Stomach (tissue), 9 donors: ENCODE results near the gene HSPB7. TPM values are rescaled to one million over a fixed set of nuclear protein-coding genes. Genes with fewer than 3 reads are reported as not detected.

Experiments
- DNase-seq, 2 donors: peaks; one replicate each; pipeline versions ENCODE4 v3.0.0 to v3.0.0-alpha.2; 2013 to 2019
- H3K27ac ChIP-seq, 5 donors: fragments of 200-600 bp in 4 of 5; sonication (generic) in 4 of 5; one replicate each; pipeline ENCODE4 v1.5.1; 2013 to 2019; ENCODE audit warnings: mild to moderate bottlenecking in 1 of 5, moderate library complexity in 1 of 5
- H3K27me3 ChIP-seq, 3 donors: fragments of 200-600 bp; sonication (generic); one replicate each; pipeline ENCODE4 v1.5.1; 2017 to 2019; ENCODE audit warnings: mixed run types in 1 of 3
- H3K36me3 ChIP-seq, 4 donors: fragments of 200-600 bp; sonication (generic); 1 replicate in 3 of 4; 2 replicates in 1 of 4; pipeline ENCODE4 v1.5.1; 2016 to 2019
- H3K4me1 ChIP-seq, 4 donors: fragments of 200-600 bp; sonication (generic); one replicate each; pipeline ENCODE4 v1.5.1; 2016 to 2019
- H3K4me3 ChIP-seq, 4 donors: fragments of 200-600 bp; sonication (generic) in 3 of 4; one replicate each; pipeline ENCODE4 v1.5.1; 2016 to 2019; ENCODE audit warnings: mild to moderate bottlenecking in 1 of 4
- H3K9me3 ChIP-seq, 4 donors: fragments of 200-600 bp; sonication (generic); one replicate each; pipeline ENCODE4 v1.5.1; 2016 to 2019
- CTCF ChIP-seq, 7 experiments: fragments of 450-650 bp in 4 of 7; fragments of 200-600 bp in 3 of 7; sonication (generic) in 3 of 7; IDR thresholded peaks; one replicate each; pipeline ENCODE4 v1.5.1; 2016 to 2019; ENCODE audit warnings: antibody characterized with exemption in 7 of 7, control low read depth in 2 of 7, mild to moderate bottlenecking in 1 of 7
- EP300 ChIP-seq: sonication (generic); formaldehyde crosslinking; IDR thresholded peaks from one replicate; pipeline ENCODE4 v1.6.1; 2017; ENCODE audit warnings: antibody characterized with exemption
- POLR2A ChIP-seq, 4 donors: fragments of 450-650 bp; IDR thresholded peaks; one replicate each; pipeline ENCODE4 v1.6.1; 2016; ENCODE audit warnings: antibody characterized with exemption in 4 of 4, control low read depth in 2 of 4, mild to moderate bottlenecking in 1 of 4, moderate library complexity in 1 of 4
- POLR2AphosphoS5 ChIP-seq, 3 donors: sonication (generic); formaldehyde crosslinking; IDR thresholded peaks; one replicate each; pipeline ENCODE4 v1.6.1; 2016; ENCODE audit warnings: antibody characterized with exemption in 3 of 3
- WGBS, 5 donors: extraction: QIAGEN DNeasy Blood & Tissue Kit in 3 of 5; methylation state at CpG; one replicate each; pipeline versions ENCODE4 v1.1.5 to v1.1.7; 2013 to 2018; 5-methylcytosine and 5-hydroxymethylcytosine counted together
- intact Hi-C: fragments of 100-400 bp; cut with DNase I; formaldehyde crosslinking; loops from one replicate; pipeline ENCODE4 v1.15.1; 2023; ENCODE audit warnings: low total_unique reads
- polyA plus RNA-seq, 3 donors: library from polyadenylated mRNA; stranded (reverse); fragments of 200-250 nt; gene quantifications; one replicate each; pipeline ENCODE4 v1.2.3, GENCODE V29; 2013
- total RNA-seq, 5 donors: library from RNA; depleted of rRNA; stranded (reverse); fragments of >200 nt; gene quantifications; one replicate each; pipeline versions ENCODE4 v1.1.0 to v1.2.3, GENCODE V29; 2014 to 2016
- donor health status: healthy with polysubstance abuse.
- donor health status: Bipolar disorder and iron deficiency.
- donor health status: healthy.

The HSPB7 gene
- total and polyA plus RNA-seq, 8 donors: 9.9 to 83.5 (median 23.8) TPM

DNA sequence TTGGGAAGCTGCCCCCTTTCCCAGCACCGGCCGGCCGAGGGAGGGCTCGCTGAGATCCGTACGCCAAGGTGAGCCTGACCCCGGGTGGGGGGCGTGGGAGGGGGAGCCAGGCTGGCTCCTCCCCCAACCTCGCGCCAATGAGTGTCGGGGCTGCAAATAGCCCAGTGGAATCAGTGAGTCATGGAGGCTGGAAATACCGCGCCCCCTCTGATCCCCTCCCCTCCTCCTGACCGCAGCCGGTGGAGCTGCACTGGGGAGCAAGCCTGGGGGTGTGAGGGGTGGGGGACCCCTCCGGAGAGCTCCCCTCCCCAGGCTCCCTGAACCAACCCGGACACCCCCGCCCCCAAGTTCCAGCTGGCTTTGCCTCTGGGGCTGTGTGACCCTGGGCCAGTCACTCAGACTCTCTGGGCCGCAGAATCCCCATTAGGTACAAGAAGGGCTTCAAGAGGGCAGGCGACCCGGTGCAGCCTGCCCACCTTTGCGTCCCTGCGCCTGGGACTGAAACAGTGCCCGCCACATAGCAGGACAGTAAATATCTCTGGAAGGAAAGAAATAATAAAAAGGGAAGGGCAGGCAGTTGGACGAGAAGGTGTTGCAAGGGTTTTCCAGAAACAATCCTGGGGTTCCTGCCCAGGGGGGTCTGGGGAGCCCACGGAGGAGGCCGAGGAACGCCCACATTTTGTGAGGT is 4.5 kb downstream of the HSPB7 start:
- H3K27me3 ChIP-seq: no peaks in the 10 kb centered on the region
- intact Hi-C loops: no loop called here
- WGBS, 5 donors: 9 to 26% (median 17%) methylated on average over 18 to 28 of the region's 28 CpGs
- H3K4me3 ChIP-seq: peak overlapping the region; percentile 38 to 42 (median 40)
- H3K27ac ChIP-seq: peak overlapping the region; percentile 71 to 91 (median 82)
- H3K9me3 ChIP-seq: no peaks in the 10 kb centered on the region
- H3K36me3 ChIP-seq: no peaks in the 10 kb centered on the region
- H3K4me1 ChIP-seq: peaks cover 49 to 64% (median 51%) of the 10 kb centered on the region in 4 donors
- DNase-seq: peak; percentile 76 to 93
- no peak for TF ChIP-seq CTCF (IDR thresholded peaks at IDR 0.05)
- peak in 2 of 3 donors; percentile 52 to 61 for TF ChIP-seq POLR2AphosphoS5 (IDR thresholded peaks at IDR 0.05)

DNA sequence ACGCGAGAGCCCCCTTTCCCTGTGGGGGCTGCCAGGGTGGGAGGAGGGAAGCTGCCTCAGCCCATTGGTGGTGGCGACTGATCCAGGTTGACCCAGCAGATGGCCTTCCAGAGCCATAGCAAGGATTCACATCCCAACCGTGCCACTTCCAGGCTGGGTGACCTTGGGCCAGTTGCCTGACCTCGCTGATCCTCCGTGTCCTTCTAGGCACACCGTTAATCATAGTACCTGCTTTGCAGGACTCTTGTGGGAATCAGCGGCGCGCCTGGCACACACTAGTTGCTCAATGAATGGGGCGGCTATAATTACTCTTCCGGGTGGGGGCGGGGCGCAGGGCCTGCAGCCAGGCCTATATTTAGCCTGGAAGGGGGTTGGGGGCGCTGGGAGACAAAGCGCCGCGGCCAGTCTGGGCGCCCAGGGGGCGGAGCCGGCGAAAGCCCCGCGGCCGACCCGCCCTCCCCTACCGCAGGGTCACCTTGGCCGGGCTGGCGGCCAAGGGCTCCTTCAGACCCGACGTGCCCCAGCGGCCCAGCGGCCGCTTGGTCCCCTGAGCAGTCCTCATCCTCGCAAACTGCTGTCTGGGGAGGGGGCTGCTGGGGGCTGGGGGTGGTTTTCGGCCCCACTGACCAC is 5.1 kb downstream of the HSPB7 start:
- 4 to 35% (median 7%) methylated on average over 3 to 36 of the region's 36 CpGs for WGBS, 5 donors
- Histone ChIP-seq H3K4me3 (peak overlapping the region; percentile 38 to 42 (median 40)), H3K4me1 (peaks cover 42 to 57% (median 44%) of the 10 kb centered on the region in 4 donors), H3K27me3 (no peaks in the 10 kb centered on the region), H3K36me3 (no peaks in the 10 kb centered on the region), H3K27ac (peak overlapping the region; percentile 71 to 91 (median 82)), H3K9me3 (no peaks in the 10 kb centered on the region)
- DNase-seq: peak; percentile 88 to 93
- intact Hi-C loops: no loop called here
- no peak for TF ChIP-seq CTCF (IDR thresholded peaks at IDR 0.05)
- TF ChIP-seq POLR2AphosphoS5 (IDR thresholded peaks at IDR 0.05): peak in 2 of 3 donors; percentile 10 to 27
- TF ChIP-seq POLR2A (IDR thresholded peaks at IDR 0.05): no peak
- no peak for TF ChIP-seq EP300

- WGBS, 5 donors: 89 to 97% (median 93%) methylated on average over 11 of the region's 11 CpGs
- no peak for TF ChIP-seq POLR2AphosphoS5 (IDR thresholded peaks at IDR 0.05)
- TF ChIP-seq CTCF (IDR thresholded peaks at IDR 0.05): no peak
- no peak for TF ChIP-seq EP300
- TF ChIP-seq POLR2A (IDR thresholded peaks at IDR 0.05): no peak
- no peak for DNase-seq
- intact Hi-C loops: no loop called here
- peak overlapping the region; percentile 2 to 91 (median 82) for H3K27ac ChIP-seq
- peaks cover 36 to 51% (median 38%) of the 10 kb centered on the region in 4 donors for H3K4me1 ChIP-seq
- no peaks in the 10 kb centered on the region for H3K27me3 ChIP-seq
- H3K36me3 ChIP-seq: no peaks in the 10 kb centered on the region
- no peaks in the 10 kb centered on the region for H3K9me3 ChIP-seq
- peak overlapping the region in 2 of 4 donors; percentile 41 to 42 for H3K4me3 ChIP-seq
Measured at GRCh38 chr1:16011936-16012589, 5.8 kb downstream of the HSPB7 start.

GRCh38 chr1:16010837-16011236 is 7.0 kb downstream of the HSPB7 start:
- intact Hi-C loops: no loop called here
- TF ChIP-seq CTCF (IDR thresholded peaks at IDR 0.05): no peak
- no peak for TF ChIP-seq POLR2A (IDR thresholded peaks at IDR 0.05)
- TF ChIP-seq POLR2AphosphoS5 (IDR thresholded peaks at IDR 0.05): no peak
- no peak for TF ChIP-seq EP300
- WGBS, 5 donors: 93 to 100% (median 96%) methylated on average over 3 of the region's 3 CpGs

More at GRCh38 chr1:16010837-16011236, 7.0 kb downstream of the HSPB7 start:
- Histone ChIP-seq H3K9me3 (no peaks in the 10 kb centered on the region), H3K36me3 (no peaks in the 10 kb centered on the region), H3K27me3 (no peaks in the 10 kb centered on the region), H3K27ac (no peak overlapping the region), H3K4me1 (peaks cover 35 to 38% (median 35%) of the 10 kb centered on the region in 4 donors), H3K4me3 (no peak overlapping the region)
- DNase-seq: no peak
